IMR-90 (cell line): ENCODE results near the gene TACR2. TPM values are rescaled to one million over a fixed set of nuclear protein-coding genes. Genes with fewer than 3 reads are reported as not detected.
A peak's percentile ranks its signal among the peaks of the same experiment; 100 is the strongest.

Source experiments
- ATAC-seq: fragments of 200-7000 bp; cut with Tn5 transposase; 2 replicates; pipeline ENCODE4 v1.9.1; 2020; ENCODE audit warnings: low read depth, mild to moderate bottlenecking, moderate library complexity
- Bru-seq: library from RNA; stranded (reverse); fragments of 400-500 nt; gene quantifications from one replicate; lab custom pipeline; 2021; lab: Mats Ljungman, UMichigan
- BruChase-seq, 2 experiments: library from RNA; stranded (reverse); fragments of 400-500 nt; gene quantifications; one replicate each; lab custom pipeline; 2021; lab: Mats Ljungman, UMichigan
- BruUV-seq: library from RNA; stranded (reverse); fragments of 400-500 nt; replicated peaks from 2 replicates; lab custom pipeline; 2021; lab: Mats Ljungman, UMichigan
- CTCF ChIA-PET: fragments of 300-600 bp; formaldehyde crosslinking; extraction: SDS; loops from one replicate; lab custom pipeline; 2021; ENCODE audit warnings: antibody characterized with exemption; lab: Yijun Ruan, JAX
- POLR2A ChIA-PET: fragments of 300-600 bp; sonication (Branson Sonifier 250); formaldehyde crosslinking; loops from one replicate; lab custom pipeline; 2022; ENCODE audit warnings: antibody characterized with exemption; ENCODE audit not compliant: unreplicated experiment; lab: Charles Lee
- DNase-seq: peaks from one replicate; pipeline ENCODE4 v3.0.0; 2013
- H2AFZ ChIP-seq: replicated peaks from 2 replicates; pipeline ENCODE3; 2013; ENCODE audit warnings: low read length, mild to moderate bottlenecking; ENCODE audit not compliant: poor library complexity
- H2AK5ac ChIP-seq: 2 replicates; pipeline ENCODE4 v1.6.1; 2013; ENCODE audit warnings: low read depth, low read length, inconsistent platforms
- H2AK9ac ChIP-seq: replicated peaks from 2 replicates; pipeline ENCODE3; 2013; ENCODE audit warnings: mild to moderate bottlenecking, low read depth, low read length, moderate library complexity; ENCODE audit not compliant: poor library complexity
- H2BK120ac ChIP-seq: 2 replicates; pipeline ENCODE4 v1.6.1; 2013; ENCODE audit warnings: low read depth, low read length, inconsistent platforms
- H2BK15ac ChIP-seq: 3 replicates; pipeline ENCODE4 v1.6.1; 2013; ENCODE audit warnings: low read depth, low read length, inconsistent platforms
- H2BK20ac ChIP-seq: 2 replicates; pipeline ENCODE4 v1.6.1; 2013; ENCODE audit warnings: low read depth, mild to moderate bottlenecking, inconsistent platforms, low read length, moderate library complexity
- H2BK5ac ChIP-seq: 2 replicates; pipeline ENCODE4 v1.6.1; 2013; ENCODE audit warnings: mild to moderate bottlenecking, low read depth, low read length, inconsistent platforms; ENCODE audit not compliant: poor library complexity, severe bottlenecking
- H3K14ac ChIP-seq: replicated peaks from 2 replicates; pipeline ENCODE4 v1.6.1; 2013; ENCODE audit warnings: low read depth, low read length, inconsistent platforms
- H3K18ac ChIP-seq: 2 replicates; pipeline ENCODE4 v1.6.1; 2013; ENCODE audit warnings: low read depth, low read length, control low read depth
- H3K23ac ChIP-seq: 2 replicates; pipeline ENCODE4 v1.6.1; 2013; ENCODE audit warnings: low read depth, low read length, inconsistent platforms
- H3K27ac ChIP-seq: 2 replicates; pipeline ENCODE4 v1.5.1; 2013; ENCODE audit warnings: mild to moderate bottlenecking, control low read depth, low read length; ENCODE audit not compliant: insufficient read depth
- H3K27me3 ChIP-seq: 2 replicates; pipeline ENCODE4 v1.6.1; 2013; ENCODE audit warnings: low read length; ENCODE audit not compliant: control insufficient read depth, insufficient read depth
- H3K36me3 ChIP-seq: 2 replicates; pipeline ENCODE4 v1.6.1; 2013; ENCODE audit warnings: low read length, mixed read lengths; ENCODE audit not compliant: control insufficient read depth, insufficient read depth
- H3K4ac ChIP-seq: 2 replicates; pipeline ENCODE4 v1.6.1; 2013; ENCODE audit warnings: low read depth, low read length, inconsistent platforms
- H3K4me1 ChIP-seq: 2 replicates; pipeline ENCODE4 v1.6.1; 2013; ENCODE audit warnings: low read length, mixed read lengths; ENCODE audit not compliant: control insufficient read depth, insufficient read depth
- H3K4me2 ChIP-seq: 2 replicates; pipeline ENCODE4 v1.6.1; 2013; ENCODE audit warnings: low read depth, mild to moderate bottlenecking, control low read depth, low read length, moderate library complexity
- H3K4me3 ChIP-seq: 2 replicates; pipeline ENCODE4 v1.5.1; 2013; ENCODE audit warnings: low read depth, mild to moderate bottlenecking, control low read depth, low read length, moderate library complexity; ENCODE audit not compliant: insufficient read depth
- H3K56ac ChIP-seq: 2 replicates; pipeline ENCODE4 v1.6.1; 2013; ENCODE audit warnings: low read length, inconsistent platforms; ENCODE audit not compliant: insufficient read depth; ENCODE audit errors: extremely low read depth
- H3K79me1 ChIP-seq, 2 experiments: 2 replicates each; pipeline ENCODE4 v1.6.1; 2013; ENCODE audit warnings: low read length in 2 of 2, inconsistent platforms in 1 of 2, low read depth in 1 of 2
- H3K9ac ChIP-seq: 2 replicates; pipeline ENCODE4 v1.6.1; 2013; ENCODE audit warnings: low read depth, low read length, control low read depth
- H3K9me1 ChIP-seq: 2 replicates; pipeline ENCODE4 v1.6.1; 2013; ENCODE audit warnings: low read length, inconsistent platforms; ENCODE audit not compliant: insufficient read depth
- H3K9me3 ChIP-seq: 2 replicates; pipeline ENCODE4 v1.6.1; 2013; ENCODE audit warnings: low read length; ENCODE audit not compliant: control insufficient read depth, insufficient read depth
- H4K20me1 ChIP-seq: 2 replicates; pipeline ENCODE4 v1.6.1; 2013; ENCODE audit warnings: low read length, inconsistent platforms; ENCODE audit not compliant: insufficient read depth
- H4K5ac ChIP-seq: 2 replicates; pipeline ENCODE4 v1.6.1; 2013; ENCODE audit warnings: mild to moderate bottlenecking, low read depth, low read length, control low read depth
- H4K8ac ChIP-seq, 2 experiments: 2 replicates each; pipeline ENCODE4 v1.6.1; 2013; ENCODE audit warnings: low read depth in 2 of 2, low read length in 2 of 2, control low read depth in 1 of 2, inconsistent platforms in 1 of 2
- H4K91ac ChIP-seq: 2 replicates; pipeline ENCODE4 v1.6.1; 2013; ENCODE audit warnings: low read depth, low read length, inconsistent platforms; ENCODE audit not compliant: insufficient read depth
- BHLHE40 ChIP-seq: fragments of 150-350 bp; IDR thresholded peaks from 2 replicates; pipeline ENCODE4 v1.6.1; 2016; ENCODE audit warnings: mild to moderate bottlenecking, low read depth, low read length
- CEBPB ChIP-seq: IDR thresholded peaks from 2 replicates; pipeline ENCODE4 v1.6.1; 2012; ENCODE audit warnings: low read depth, low read length, improper control_type of control experiment
- CHD1 ChIP-seq: IDR thresholded peaks from 2 replicates; pipeline ENCODE4 v1.6.1; 2012; ENCODE audit warnings: low read depth, low read length, improper control_type of control experiment
- ELK1 ChIP-seq: fragments of 150-350 bp; IDR thresholded peaks from 2 replicates; pipeline ENCODE4 v1.6.1; 2016; ENCODE audit warnings: low read depth, mild to moderate bottlenecking, low read length, moderate library complexity, borderline replicate concordance
- FOS ChIP-seq: fragments of 150-350 bp; IDR thresholded peaks from 2 replicates; pipeline ENCODE4 v1.6.1; 2016; ENCODE audit warnings: low read depth, low read length
- MAFK ChIP-seq: IDR thresholded peaks from 2 replicates; pipeline ENCODE4 v1.6.1; 2012; ENCODE audit warnings: low read depth, low read length, improper control_type of control experiment
- MAZ ChIP-seq: IDR thresholded peaks from 2 replicates; pipeline ENCODE4 v1.6.1; 2012; ENCODE audit warnings: low read depth, mild to moderate bottlenecking, low read length, improper control_type of control experiment, moderate library complexity, borderline replicate concordance
- MXI1 ChIP-seq: IDR thresholded peaks from 2 replicates; pipeline ENCODE4 v1.6.1; 2012; ENCODE audit warnings: low read depth, mild to moderate bottlenecking, low read length, moderate library complexity, borderline replicate concordance
- NFE2L2 ChIP-seq: fragments of 150-350 bp; IDR thresholded peaks from 2 replicates; pipeline ENCODE4 v1.6.1; 2016; ENCODE audit warnings: low read depth, mild to moderate bottlenecking, low read length
- POLR2A ChIP-seq: IDR thresholded peaks from 2 replicates; pipeline ENCODE4 v1.6.1; 2012; ENCODE audit warnings: mild to moderate bottlenecking, low read depth, low read length
- RAD21 ChIP-seq: IDR thresholded peaks from 2 replicates; pipeline ENCODE4 v1.6.1; 2012; ENCODE audit warnings: low read length, improper control_type of control experiment
- RCOR1 ChIP-seq: IDR thresholded peaks from 2 replicates; pipeline ENCODE4 v1.6.1; 2012; ENCODE audit warnings: mild to moderate bottlenecking, low read length, improper control_type of control experiment; ENCODE audit not compliant: insufficient replicate concordance
- RFX5 ChIP-seq: IDR thresholded peaks from 2 replicates; pipeline ENCODE4 v1.8.0; 2012; ENCODE audit warnings: low read depth, mild to moderate bottlenecking, low read length, moderate library complexity
- SMC3 ChIP-seq: fragments of 150-350 bp; IDR thresholded peaks from 2 replicates; pipeline ENCODE4 v1.6.1; 2016; ENCODE audit warnings: low read depth, mild to moderate bottlenecking, antibody characterized with exemption, low read length, moderate library complexity
- USF2 ChIP-seq: fragments of 150-350 bp; IDR thresholded peaks from 2 replicates; pipeline ENCODE4 v1.6.1; 2017; ENCODE audit warnings: mild to moderate bottlenecking, antibody characterized with exemption, low read length, low read depth
- WGBS, 2 experiments: methylation state at CpG; one replicate each; pipeline versions ENCODE4 v1.1.5 to v1.1.7; 2013; ENCODE audit warnings: missing lambda C conversion rate in 2 of 2; ENCODE audit not compliant: insufficient read length in 1 of 2; ENCODE audit errors: extremely low coverage in 2 of 2; 5-methylcytosine and 5-hydroxymethylcytosine counted together
- dilution Hi-C: fragments of 300-500 bp; cut with HindIII; formaldehyde crosslinking; loops from one replicate; pipeline ENCODE4 v1.14.3; 2018; ENCODE audit warnings: low sequenced_read_pairs; ENCODE audit not compliant: unreplicated experiment
- in situ Hi-C: fragments of 300-500 bp; cut with MboI; formaldehyde crosslinking; loops from 3 replicates; pipeline ENCODE4 v1.14.3; 2019; ENCODE audit warnings: low sequenced_read_pairs, inconsistent platforms, mixed read lengths
- intact Hi-C: fragments of 100-400 bp; cut with micrococcal nuclease; formaldehyde crosslinking; loops from 2 replicates; pipeline ENCODE4 v1.10.0; 2022
- long read RNA-seq: library from polyadenylated mRNA; unstranded; transcript quantifications from one replicate; pipeline ENCODE4 v2.0.0, GENCODE V29; 2021; ENCODE audit not compliant: unreplicated experiment
- polyA plus RNA-seq, 3 experiments: library from polyadenylated mRNA; depleted of rRNA; stranded (reverse); fragments of >200 nt; gene quantifications; 2 replicates each; pipeline ENCODE4 v1.2.3, GENCODE V29; 2012; ENCODE audit warnings: low replicate concordance in 1 of 3
- total RNA-seq: library from RNA; depleted of rRNA; stranded (reverse); fragments of >200 nt; gene quantifications from 2 replicates; pipeline ENCODE4 v1.2.3, GENCODE V29; 2012; rRNA removed

TACR2 gene
- total RNA-seq, result not detected in 2 replicates
- polyA plus RNA-seq (2012; rRNA removed), result not detected in 2 replicates
- 0.03 TPM in 1 of 2 replicates, not detected in the other for polyA plus RNA-seq (2012; cell fraction: cytosol; rRNA removed)
- polyA plus RNA-seq (2012; cell fraction: nucleus; rRNA removed; ENCODE audit: low replicate concordance), result not detected in 2 replicates
- Bru-seq, nascent RNA, result not detected
- percentile 6 among the genes with signal in this experiment for BruChase-seq, experiment 1, labeled RNA remaining after a 6-hour chase
- BruChase-seq, experiment 2, labeled RNA remaining after a 2-hour chase, result not detected
- long read RNA-seq, result 0 reads

- H3K9me1 ChIP-seq, result no peaks in the 10 kb centered on the region
- no peaks in the 10 kb centered on the region for H3K79me1 ChIP-seq
- 50% methylated on average over 8 of the region's 10 CpGs; no CpG with 5 or more reads in 1 of the 2 experiments for WGBS, 2 experiments
- no peak within 1 kb of the TSS for H4K5ac ChIP-seq
- in situ Hi-C loops, result loop anchor here (10.0 kb wide), 1 partner anchor 412 kb away; no protein-coding TSS in a partner anchor
- peaks cover 27% of the 10 kb centered on the region for H3K27me3 ChIP-seq
- dilution Hi-C loops, result no loop called here
- H2BK5ac ChIP-seq, result no peak within 1 kb of the TSS
- H3K27ac ChIP-seq, result no peak within 1 kb of the TSS
- ATAC-seq (no peak), DNase-seq (no peak)
- no peak within 1 kb of the TSS for H3K56ac ChIP-seq
- no peak within 1 kb of the TSS for H3K23ac ChIP-seq
- H3K9me3 ChIP-seq, result no peaks in the 10 kb centered on the region
- no peak within 1 kb of the TSS for H3K9ac ChIP-seq
- CTCF ChIA-PET, result interaction anchor here (0.6 to 1.2 kb wide), 2 partner anchors 82 to 86 kb away, joined by 3 to 4 read pairs; no protein-coding TSS in a partner anchor
- no peak within 1 kb of the TSS for H4K8ac ChIP-seq
- H3K36me3 ChIP-seq, result no peaks in the 10 kb centered on the region
- H2AK9ac ChIP-seq, result peak within 1 kb of the TSS; percentile 28
- no peak within 1 kb of the TSS for H2BK15ac ChIP-seq
- no peak within 1 kb of the TSS for H2BK20ac ChIP-seq
- H3K4me3 ChIP-seq, result no peak within 1 kb of the TSS
- no peak within 1 kb of the TSS for H3K18ac ChIP-seq
- intact Hi-C loops, result loop anchor here (10.0 kb wide), 1 partner anchor 632 kb away; no protein-coding TSS in a partner anchor
- no TSS peak for BruUV-seq
- H4K91ac ChIP-seq, result no peak within 1 kb of the TSS
- H3K4ac ChIP-seq, result no peak within 1 kb of the TSS
- peak within 1 kb of the TSS; percentile 50 for H2AFZ ChIP-seq
- H3K14ac ChIP-seq, result no peak within 1 kb of the TSS
- peaks cover 3% of the 10 kb centered on the region; the same call in 1 of the 2 replicates for H3K4me1 ChIP-seq
- POLR2A ChIA-PET, result no interaction called here
- no peak within 1 kb of the TSS for H2BK120ac ChIP-seq
- H4K20me1 ChIP-seq, result no peaks in the 10 kb centered on the region
- no peak within 1 kb of the TSS for H3K4me2 ChIP-seq
- no peak within 1 kb of the TSS for H2AK5ac ChIP-seq
- TF ChIP-seq USF2, result no peak
- no peak for TF ChIP-seq MAFK
- TF ChIP-seq SMC3, result no peak
- TF ChIP-seq CEBPB, result no peak
- TF ChIP-seq ELK1, result no peak
- no peak for TF ChIP-seq BHLHE40
- no peak for TF ChIP-seq NFE2L2
- TF ChIP-seq RAD21, result no peak
- no peak for TF ChIP-seq RCOR1
- no peak for TF ChIP-seq RFX5
- no peak for TF ChIP-seq MAZ
- TF ChIP-seq POLR2A, result no peak
- TF ChIP-seq MXI1, result no peak
- no peak for TF ChIP-seq CHD1
- no peak for TF ChIP-seq FOS
Measured at GRCh38 chr10:69416695-69417094, at the start of gene TACR2. TACR2 (minus strand) TSS chr10:69416918; CDS start chr10:69416323, 595 bp downstream.
